Measurements from ENCODE around the gene POMT1.
"Not testable (repeated sequence)": the region's sequence is repeated elsewhere in the genome, so short reads cannot be mapped to it uniquely, and the experiment has no call there.

POMT1 gene

DNA sequence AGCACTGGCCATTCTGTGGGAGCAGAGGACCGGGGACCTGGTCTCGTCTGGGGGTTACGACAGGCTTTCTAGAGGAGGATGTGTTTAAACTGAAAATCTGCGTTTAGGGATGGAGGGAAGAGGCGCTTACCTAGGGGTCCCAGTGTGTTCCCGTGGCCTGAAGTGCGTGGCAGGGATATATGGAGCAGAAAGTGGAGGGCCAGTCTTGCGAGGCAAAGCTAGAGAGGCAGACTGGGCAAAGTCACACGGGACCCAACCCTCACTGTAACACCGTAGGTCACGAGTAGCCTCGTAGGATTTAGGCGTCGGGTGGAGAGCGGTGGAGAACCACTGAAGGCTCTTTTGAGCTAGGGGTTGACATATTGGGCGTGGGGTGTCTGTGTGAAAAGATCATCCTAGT, 32.8 kb upstream of the POMT1 start:
- H3K4me3 ChIP-seq (ENCODE audit: low read length): no peak overlapping the region
- H3K27me3 ChIP-seq (ENCODE audit: control insufficient read depth, insufficient read depth, low read length): no peaks in the 10 kb centered on the region
- H3K27ac ChIP-seq (ENCODE audit: low read depth, low read length): no peak overlapping the region
- H3K4me1 ChIP-seq (ENCODE audit: control insufficient read depth, insufficient read depth, low read length): no peaks in the 10 kb centered on the region
- peaks cover 46% of the 10 kb centered on the region for H3K36me3 ChIP-seq (ENCODE audit: control insufficient read depth, insufficient read depth, low read length)
- no peak overlapping the region for H3K9ac ChIP-seq (ENCODE audit: low read length)

DNA sequence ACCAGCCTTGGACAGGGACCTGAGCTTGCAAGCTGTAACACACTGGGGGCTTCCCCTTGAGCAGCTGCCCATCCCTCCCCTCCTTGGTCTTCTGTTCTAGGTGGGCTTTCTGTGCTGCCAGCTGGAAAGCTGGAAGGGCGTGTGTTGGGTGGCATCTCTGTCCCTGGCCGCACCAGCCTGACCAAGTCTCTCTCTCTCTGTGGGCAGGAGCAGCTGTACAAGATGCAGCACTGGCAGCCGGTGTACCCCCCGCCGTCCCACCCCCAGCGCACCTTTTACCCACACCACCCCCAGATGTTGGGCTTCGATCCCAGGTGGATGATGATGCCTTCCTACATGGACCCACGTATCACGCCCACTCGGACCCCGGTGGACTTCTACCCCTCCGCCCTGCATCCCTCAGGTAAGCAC, 32.1 kb upstream of the POMT1 start:
- peaks cover 42% of the 10 kb centered on the region for H3K36me3 ChIP-seq (ENCODE audit: control insufficient read depth, insufficient read depth, low read length)
- H3K4me3 ChIP-seq (ENCODE audit: low read length): no peak overlapping the region

GRCh38 chr9:131472085-131472484, 30.6 kb upstream of the POMT1 start:
- H3K27ac ChIP-seq (ENCODE audit: low read depth, low read length); H3K4me3 ChIP-seq (ENCODE audit: low read length); H3K27me3 ChIP-seq (ENCODE audit: control insufficient read depth, insufficient read depth, low read length); H3K4me1 ChIP-seq (ENCODE audit: control insufficient read depth, insufficient read depth, low read length); H3K9ac ChIP-seq (ENCODE audit: low read length): not testable (repeated sequence)
- H3K36me3 ChIP-seq (ENCODE audit: control insufficient read depth, insufficient read depth, low read length): peaks cover 45% of the 10 kb centered on the region

More for the DNA sequence above, 32.1 kb upstream of the POMT1 start:
- Histone ChIP-seq H3K9ac (ENCODE audit: low read length) (no peak overlapping the region), H3K4me1 (ENCODE audit: control insufficient read depth, insufficient read depth, low read length) (no peaks in the 10 kb centered on the region), H3K27me3 (ENCODE audit: control insufficient read depth, insufficient read depth, low read length) (no peaks in the 10 kb centered on the region), H3K27ac (ENCODE audit: low read depth, low read length) (no peak overlapping the region)

- H3K27ac ChIP-seq (ENCODE audit: low read depth, low read length): no peak overlapping the region
- no peak overlapping the region for H3K9ac ChIP-seq (ENCODE audit: low read length)
These were observed 29.4 kb upstream of the POMT1 start for GRCh38 chr9:131473198-131473885.

DNA sequence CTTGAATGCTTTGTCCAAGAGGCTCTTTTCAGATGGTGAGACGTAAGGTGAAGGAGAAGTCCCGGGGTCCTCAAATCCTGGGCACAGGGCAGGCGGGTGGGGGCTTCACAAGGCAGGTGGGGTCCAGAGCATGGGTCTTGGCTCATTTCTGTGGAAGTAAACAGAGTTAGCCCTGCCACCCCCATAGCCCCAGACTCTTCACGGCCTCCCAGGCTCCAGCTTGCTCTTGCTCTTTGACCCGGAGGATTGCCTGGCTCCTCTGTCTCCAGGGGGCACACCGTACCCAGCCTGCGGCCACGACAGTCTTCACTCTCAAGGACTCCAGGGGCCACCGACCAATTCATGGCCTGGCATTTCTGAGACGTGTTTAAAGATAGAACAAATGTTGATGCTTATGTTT, 28.8 kb upstream of the POMT1 start:
- H3K4me3 ChIP-seq (ENCODE audit: low read length): no peak overlapping the region
- no peaks in the 10 kb centered on the region for H3K27me3 ChIP-seq (ENCODE audit: control insufficient read depth, insufficient read depth, low read length)
- no peak overlapping the region for H3K9ac ChIP-seq (ENCODE audit: low read length)
- H3K36me3 ChIP-seq (ENCODE audit: control insufficient read depth, insufficient read depth, low read length): peaks cover 48% of the 10 kb centered on the region
- H3K4me1 ChIP-seq (ENCODE audit: control insufficient read depth, insufficient read depth, low read length): no peaks in the 10 kb centered on the region
- H3K27ac ChIP-seq (ENCODE audit: low read depth, low read length): no peak overlapping the region

More at GRCh38 chr9:131473198-131473885, 29.4 kb upstream of the POMT1 start:
- Histone ChIP-seq H3K36me3 (ENCODE audit: control insufficient read depth, insufficient read depth, low read length) (peaks cover 46% of the 10 kb centered on the region), H3K27me3 (ENCODE audit: control insufficient read depth, insufficient read depth, low read length) (no peaks in the 10 kb centered on the region), H3K4me1 (ENCODE audit: control insufficient read depth, insufficient read depth, low read length) (no peaks in the 10 kb centered on the region), H3K4me3 (ENCODE audit: low read length) (no peak overlapping the region)

- Histone ChIP-seq H3K4me1 (ENCODE audit: control insufficient read depth, insufficient read depth, low read length) (no peaks in the 10 kb centered on the region), H3K9ac (ENCODE audit: low read length) (no peak overlapping the region), H3K27ac (ENCODE audit: low read depth, low read length) (no peak overlapping the region), H3K4me3 (ENCODE audit: low read length) (no peak overlapping the region), H3K36me3 (ENCODE audit: control insufficient read depth, insufficient read depth, low read length) (peaks cover 56% of the 10 kb centered on the region), H3K27me3 (ENCODE audit: control insufficient read depth, insufficient read depth, low read length) (no peaks in the 10 kb centered on the region)
These were observed 28.0 kb upstream of the POMT1 start for GRCh38 chr9:131474711-131475110.

GRCh38 chr9:131475111-131475955, 27.4 kb upstream of the POMT1 start:
- no peak overlapping the region for H3K4me3 ChIP-seq (ENCODE audit: low read length)
- H3K9ac ChIP-seq (ENCODE audit: low read length): no peak overlapping the region
- H3K27me3 ChIP-seq (ENCODE audit: control insufficient read depth, insufficient read depth, low read length): no peaks in the 10 kb centered on the region
- peaks cover 60% of the 10 kb centered on the region for H3K36me3 ChIP-seq (ENCODE audit: control insufficient read depth, insufficient read depth, low read length)
- no peak overlapping the region for H3K27ac ChIP-seq (ENCODE audit: low read depth, low read length)
- H3K4me1 ChIP-seq (ENCODE audit: control insufficient read depth, insufficient read depth, low read length): no peaks in the 10 kb centered on the region

DNA sequence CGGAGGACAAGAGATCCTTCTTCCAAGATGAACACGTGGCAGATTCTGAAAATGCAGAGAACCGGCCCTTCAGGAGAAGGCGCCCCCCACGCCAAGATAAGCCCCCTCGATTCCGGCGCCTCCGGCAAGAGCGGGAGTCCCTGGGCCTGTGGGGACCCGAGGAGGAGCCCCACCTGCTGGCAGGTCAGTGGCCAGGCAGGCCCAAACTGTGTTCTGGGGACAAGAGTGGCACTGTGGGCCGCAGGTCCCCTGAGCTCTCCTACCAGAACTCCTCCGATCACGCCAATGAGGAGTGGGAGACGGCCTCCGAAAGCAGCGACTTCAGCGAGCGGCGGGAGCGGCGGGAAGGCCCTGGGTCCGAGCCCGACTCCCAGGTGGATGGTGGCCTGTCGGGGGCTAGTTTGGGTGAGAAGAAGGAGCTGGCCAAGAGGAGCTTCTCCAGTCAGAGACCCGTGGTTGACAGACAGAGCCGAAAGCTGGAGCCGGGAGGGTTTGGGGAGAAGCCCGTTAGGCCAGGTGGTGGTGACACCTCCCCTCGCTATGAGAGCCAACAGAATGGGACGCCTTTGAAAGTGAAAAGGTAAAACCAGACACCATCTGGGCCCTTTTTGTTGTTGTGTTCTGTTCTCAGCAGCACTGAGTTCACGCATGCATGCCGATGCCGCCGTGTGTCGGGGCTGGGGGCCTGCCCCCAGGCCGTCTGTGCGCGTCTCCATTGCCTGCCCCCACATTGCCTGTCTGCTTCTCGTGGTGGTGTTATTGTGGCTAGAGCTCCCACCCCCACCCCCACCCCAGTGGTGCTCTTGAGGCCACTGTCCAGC, 26.6 kb upstream of the POMT1 start:
- Histone ChIP-seq H3K36me3 (ENCODE audit: control insufficient read depth, insufficient read depth, low read length) (peaks cover 60% of the 10 kb centered on the region), H3K4me3 (ENCODE audit: low read length) (no peak overlapping the region), H3K4me1 (ENCODE audit: control insufficient read depth, insufficient read depth, low read length) (no peaks in the 10 kb centered on the region), H3K27me3 (ENCODE audit: control insufficient read depth, insufficient read depth, low read length) (no peaks in the 10 kb centered on the region), H3K27ac (ENCODE audit: low read depth, low read length) (no peak overlapping the region), H3K9ac (ENCODE audit: low read length) (no peak overlapping the region)

- H3K27ac ChIP-seq (ENCODE audit: low read depth, low read length): no peak overlapping the region
- H3K4me3 ChIP-seq (ENCODE audit: low read length): no peak overlapping the region
- H3K9ac ChIP-seq (ENCODE audit: low read length): no peak overlapping the region
These were observed 25.9 kb upstream of the POMT1 start for GRCh38 chr9:131476777-131477345.

DNA sequence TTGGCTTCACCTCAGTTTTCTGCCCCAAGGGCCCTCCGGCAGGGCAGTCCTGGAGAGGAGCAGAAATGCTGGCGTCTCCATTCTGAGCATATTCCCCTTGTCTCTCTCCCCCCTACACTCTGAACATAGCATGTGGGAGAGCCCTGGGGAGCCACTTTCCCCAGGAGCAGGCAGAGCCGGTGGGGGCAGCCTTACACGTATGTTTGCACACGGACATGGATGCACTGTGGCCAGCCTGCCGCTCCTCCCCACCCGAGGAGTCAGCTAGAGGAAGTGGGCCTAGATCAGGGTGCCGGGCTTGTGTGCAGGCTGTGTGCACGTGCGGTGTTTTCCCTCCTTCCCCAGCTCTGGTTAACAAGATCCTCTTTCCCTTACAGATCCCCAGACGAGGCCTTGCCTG, 25.4 kb upstream of the POMT1 start:
- Histone ChIP-seq H3K27ac (ENCODE audit: low read depth, low read length) (no peak overlapping the region), H3K9ac (ENCODE audit: low read length) (no peak overlapping the region), H3K4me3 (ENCODE audit: low read length) (no peak overlapping the region), H3K27me3 (ENCODE audit: control insufficient read depth, insufficient read depth, low read length) (no peaks in the 10 kb centered on the region), H3K36me3 (ENCODE audit: control insufficient read depth, insufficient read depth, low read length) (peaks cover 61% of the 10 kb centered on the region), H3K4me1 (ENCODE audit: control insufficient read depth, insufficient read depth, low read length) (no peaks in the 10 kb centered on the region)

More at GRCh38 chr9:131476777-131477345, 25.9 kb upstream of the POMT1 start:
- H3K36me3 ChIP-seq (ENCODE audit: control insufficient read depth, insufficient read depth, low read length): peaks cover 60% of the 10 kb centered on the region
- H3K27me3 ChIP-seq (ENCODE audit: control insufficient read depth, insufficient read depth, low read length): no peaks in the 10 kb centered on the region
- no peaks in the 10 kb centered on the region for H3K4me1 ChIP-seq (ENCODE audit: control insufficient read depth, insufficient read depth, low read length)

DNA sequence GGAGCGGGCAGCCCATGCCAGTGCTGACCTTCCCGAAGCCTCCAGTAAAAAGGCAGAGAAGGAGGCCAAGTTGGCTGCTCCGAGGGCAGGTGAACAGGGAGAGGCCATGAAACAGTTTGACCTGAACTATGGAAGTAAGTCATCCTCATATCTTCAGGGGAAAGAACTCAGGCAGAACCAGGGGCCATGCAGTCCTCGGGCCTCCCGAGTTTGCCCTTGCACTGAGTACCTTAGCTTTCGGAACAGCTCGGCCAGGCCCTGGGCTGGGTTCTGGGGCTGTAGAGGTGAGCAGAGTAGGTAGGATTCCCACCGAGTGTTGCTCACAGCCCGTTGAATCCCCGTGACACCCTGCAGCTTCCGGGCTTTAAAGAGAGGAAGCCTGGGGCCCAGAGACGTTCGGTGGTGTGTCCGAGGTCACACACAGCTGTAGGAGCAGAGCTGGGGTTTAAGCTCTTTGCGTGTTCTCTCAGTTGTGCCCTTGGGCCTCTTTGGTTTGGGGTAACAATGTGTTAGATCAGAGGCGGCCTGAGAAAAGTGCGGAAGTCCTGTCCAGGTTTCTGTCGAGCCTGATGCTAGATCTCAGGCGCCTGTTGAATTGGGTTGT, 24.8 kb upstream of the POMT1 start:
- no peak overlapping the region for H3K4me3 ChIP-seq (ENCODE audit: low read length)
- H3K27me3 ChIP-seq (ENCODE audit: control insufficient read depth, insufficient read depth, low read length): no peaks in the 10 kb centered on the region
- no peak overlapping the region for H3K27ac ChIP-seq (ENCODE audit: low read depth, low read length)
- peaks cover 64% of the 10 kb centered on the region for H3K36me3 ChIP-seq (ENCODE audit: control insufficient read depth, insufficient read depth, low read length)
- H3K9ac ChIP-seq (ENCODE audit: low read length): no peak overlapping the region
- peaks cover 1% of the 10 kb centered on the region for H3K4me1 ChIP-seq (ENCODE audit: control insufficient read depth, insufficient read depth, low read length)

All from rectal smooth muscle tissue (tissue), 1 donor.